Measurements from ENCODE around the gene ERG.

Gene ERG

GRCh38 chr21:38355992-38356781, 142.1 kb downstream of the ERG start:
- peak; percentile 38 for DNase-seq

GRCh38 chr21:38355353-38355752, 142.9 kb downstream of the ERG start:
- DNase-seq = no peak

- no peak for DNase-seq
Observed at GRCh38 chr21:38354746-38355145, 143.5 kb downstream of the ERG start.

GRCh38 chr21:38354231-38354630, 144.0 kb downstream of the ERG start:
- no peak for DNase-seq

- no peak for DNase-seq
Observed at GRCh38 chr21:38352536-38353219, 145.6 kb downstream of the ERG start.

GRCh38 chr21:38351961-38352521, 146.2 kb downstream of the ERG start:
- DNase-seq = no peak

GRCh38 chr21:38351176-38351959, 146.9 kb downstream of the ERG start:
- no peak for DNase-seq

- no peak for DNase-seq
Observed at GRCh38 chr21:38350684-38351083, 147.6 kb downstream of the ERG start.

- no peak for DNase-seq
Observed at GRCh38 chr21:38349977-38350376, 148.3 kb downstream of the ERG start.

- DNase-seq = no peak
Observed at GRCh38 chr21:38349111-38349746, 149.0 kb downstream of the ERG start.

- DNase-seq = no peak
Observed at GRCh38 chr21:38346286-38346685, 152.0 kb downstream of the ERG start.

- no peak for DNase-seq
Observed at GRCh38 chr21:38343691-38344090, 154.6 kb downstream of the ERG start.

GRCh38 chr21:38342739-38343138, 155.5 kb downstream of the ERG start:
- DNase-seq = no peak

GRCh38 chr21:38341546-38342012, 156.7 kb downstream of the ERG start:
- DNase-seq = no peak

GRCh38 chr21:38340131-38340530, 158.1 kb downstream of the ERG start:
- DNase-seq = no peak

- no peak for DNase-seq
Observed at GRCh38 chr21:38337793-38338192, 160.5 kb downstream of the ERG start.

GRCh38 chr21:38334866-38335265, 163.4 kb downstream of the ERG start:
- no peak for DNase-seq

- no peak for DNase-seq
Observed at GRCh38 chr21:38333301-38334272, 164.7 kb downstream of the ERG start.

GRCh38 chr21:38330666-38331065, 167.6 kb downstream of the ERG start:
- DNase-seq = no peak
